Neural progenitor cell (in vitro differentiated cells): ENCODE results near the gene UEVLD. TPM values are rescaled to one million over a fixed set of nuclear protein-coding genes. Genes with fewer than 3 reads are reported as not detected.

ENCODE experiments used
- DNase-seq: peaks from one replicate; pipeline ENCODE4 v3.0.0-alpha.2; 2016; ENCODE audit warnings: low spot score
- H2AFZ ChIP-seq: fragments of 200-600 bp; sonication (generic); replicated peaks from 2 replicates; pipeline ENCODE4 v1.6.1; 2016; ENCODE audit warnings: antibody characterized with exemption
- H3F3A ChIP-seq: fragments of 200-600 bp; sonication (generic); 2 replicates; pipeline ENCODE4 v1.6.1; 2016; ENCODE audit warnings: antibody characterized with exemption, low read depth
- H3K27ac ChIP-seq: fragments of 200-600 bp; sonication (generic); 2 replicates; pipeline ENCODE4 v1.5.1; 2016; ENCODE audit warnings: mild to moderate bottlenecking
- H3K27me3 ChIP-seq: fragments of 200-600 bp; sonication (generic); 2 replicates; pipeline ENCODE4 v1.6.1; 2016; ENCODE audit warnings: mild to moderate bottlenecking, moderate library complexity
- H3K36me3 ChIP-seq: fragments of 200-600 bp; sonication (generic); 2 replicates; pipeline ENCODE4 v1.5.1; 2016
- H3K4me1 ChIP-seq: fragments of 200-600 bp; sonication (generic); 2 replicates; pipeline ENCODE4 v1.6.1; 2016; ENCODE audit warnings: mixed run types
- H3K4me2 ChIP-seq: fragments of 200-600 bp; sonication (generic); 2 replicates; pipeline ENCODE4 v1.6.1; 2016
- H3K4me3 ChIP-seq: fragments of 200-600 bp; sonication (generic); 2 replicates; pipeline ENCODE4 v1.5.1; 2016
- H3K79me2 ChIP-seq: fragments of 200-600 bp; sonication (generic); 2 replicates; pipeline ENCODE4 v1.6.1; 2016; ENCODE audit warnings: low read depth
- H3K9ac ChIP-seq: fragments of 200-600 bp; sonication (generic); 2 replicates; pipeline ENCODE4 v1.6.1; 2016
- H3K9me3 ChIP-seq: fragments of 200-600 bp; sonication (generic); 2 replicates; pipeline ENCODE4 v1.5.1; 2016; ENCODE audit warnings: low read depth
- H4K20me1 ChIP-seq: fragments of 200-600 bp; sonication (generic); 2 replicates; pipeline ENCODE4 v1.6.1; 2016; ENCODE audit warnings: low read depth
- H3K27ac Mint-ChIP-seq: 3 replicates; pipeline ENCODE4 v1.8.0; 2021; ENCODE audit warnings: mixed read lengths
- H3K27me3 Mint-ChIP-seq: 2 replicates; pipeline ENCODE4 v1.8.0; 2022; ENCODE audit warnings: low read depth, mild to moderate bottlenecking, inconsistent platforms, moderate library complexity, mixed read lengths; ENCODE audit not compliant: insufficient read depth
- H3K36me3 Mint-ChIP-seq: 3 replicates; pipeline ENCODE4 v1.8.0; 2021; ENCODE audit warnings: mixed read lengths
- H3K4me1 Mint-ChIP-seq: 3 replicates; pipeline ENCODE4 v1.8.0; 2021; ENCODE audit warnings: mixed read lengths
- H3K4me3 Mint-ChIP-seq: 3 replicates; pipeline ENCODE4 v1.8.0; 2021; ENCODE audit warnings: mild to moderate bottlenecking, moderate library complexity, mixed read lengths
- H3K9me3 Mint-ChIP-seq: 3 replicates; pipeline ENCODE4 v1.8.0; 2020; ENCODE audit warnings: mixed read lengths
- EZH2 ChIP-seq: fragments of 200-600 bp; sonication (generic); IDR thresholded peaks from 2 replicates; pipeline ENCODE4 v1.6.1; 2017; ENCODE audit warnings: antibody characterized with exemption, mild to moderate bottlenecking, moderate library complexity
- EZH2phosphoT487 ChIP-seq: fragments of 200-600 bp; sonication (generic); IDR thresholded peaks from 2 replicates; pipeline ENCODE4 v1.6.1; 2017; ENCODE audit warnings: antibody characterized with exemption
- total RNA-seq: library from RNA; depleted of rRNA; stranded (reverse); fragments of >200 nt; gene quantifications from 2 replicates; pipeline ENCODE4 v1.2.3, GENCODE V29; 2015; ENCODE audit warnings: low replicate concordance
- TF ChIP-seq, protein P1 (sequence below): fragments of 200-600 bp; sonication (generic); IDR thresholded peaks from 2 replicates; pipeline ENCODE4 v1.5.1; 2017; ENCODE audit warnings: antibody characterized with exemption, mild to moderate bottlenecking

The UEVLD gene
- total RNA-seq, 1 donor from 2014 or later = 20.4 TPM

GRCh38 chr11:18491924-18492323 is 96.6 kb downstream of the UEVLD start:
- no peak overlapping the region for H3K4me3 Mint-ChIP-seq
- no peaks in the 10 kb centered on the region for H3K36me3 ChIP-seq
- H3K27me3 Mint-ChIP-seq = no peaks in the 10 kb centered on the region
- H3K4me1 ChIP-seq = no peaks in the 10 kb centered on the region
- TF ChIP-seq EZH2phosphoT487 = no peak
- TF ChIP-seq, protein P1, sequence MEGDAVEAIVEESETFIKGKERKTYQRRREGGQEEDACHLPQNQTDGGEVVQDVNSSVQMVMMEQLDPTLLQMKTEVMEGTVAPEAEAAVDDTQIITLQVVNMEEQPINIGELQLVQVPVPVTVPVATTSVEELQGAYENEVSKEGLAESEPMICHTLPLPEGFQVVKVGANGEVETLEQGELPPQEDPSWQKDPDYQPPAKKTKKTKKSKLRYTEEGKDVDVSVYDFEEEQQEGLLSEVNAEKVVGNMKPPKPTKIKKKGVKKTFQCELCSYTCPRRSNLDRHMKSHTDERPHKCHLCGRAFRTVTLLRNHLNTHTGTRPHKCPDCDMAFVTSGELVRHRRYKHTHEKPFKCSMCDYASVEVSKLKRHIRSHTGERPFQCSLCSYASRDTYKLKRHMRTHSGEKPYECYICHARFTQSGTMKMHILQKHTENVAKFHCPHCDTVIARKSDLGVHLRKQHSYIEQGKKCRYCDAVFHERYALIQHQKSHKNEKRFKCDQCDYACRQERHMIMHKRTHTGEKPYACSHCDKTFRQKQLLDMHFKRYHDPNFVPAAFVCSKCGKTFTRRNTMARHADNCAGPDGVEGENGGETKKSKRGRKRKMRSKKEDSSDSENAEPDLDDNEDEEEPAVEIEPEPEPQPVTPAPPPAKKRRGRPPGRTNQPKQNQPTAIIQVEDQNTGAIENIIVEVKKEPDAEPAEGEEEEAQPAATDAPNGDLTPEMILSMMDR = no peak
- no peak for TF ChIP-seq EZH2
- peaks cover 14% of the 10 kb centered on the region for H4K20me1 ChIP-seq
- H3K9me3 Mint-ChIP-seq = no peaks in the 10 kb centered on the region
- H3K9me3 ChIP-seq = no peaks in the 10 kb centered on the region
- H3K36me3 Mint-ChIP-seq = peaks cover 6% of the 10 kb centered on the region
- no peak for DNase-seq
- H3K27me3 ChIP-seq = no peaks in the 10 kb centered on the region
- H3K79me2 ChIP-seq = no peaks in the 10 kb centered on the region
- H3K27ac ChIP-seq = no peak overlapping the region
- no peaks in the 10 kb centered on the region for H3K4me1 Mint-ChIP-seq
- H3K9ac ChIP-seq = no peak overlapping the region
- H2AFZ ChIP-seq = no peak overlapping the region
- no peak overlapping the region for H3K27ac Mint-ChIP-seq
- no peak overlapping the region for H3K4me2 ChIP-seq
- no peak overlapping the region for H3K4me3 ChIP-seq
- H3F3A ChIP-seq = no peaks in the 10 kb centered on the region

- TF ChIP-seq, protein P1 = no peak
- TF ChIP-seq EZH2 (no peak), EZH2phosphoT487 (no peak)
- H3K4me2 ChIP-seq = no peak overlapping the region
- Mint-ChIP-seq H3K9me3 (no peaks in the 10 kb centered on the region), H3K36me3 (peaks cover 6% of the 10 kb centered on the region), H3K27ac (no peak overlapping the region), H3K4me3 (no peak overlapping the region), H3K27me3 (no peaks in the 10 kb centered on the region), H3K4me1 (no peaks in the 10 kb centered on the region)
- no peaks in the 10 kb centered on the region for H3K9me3 ChIP-seq
- no peak overlapping the region for H3K27ac ChIP-seq
- H3K27me3 ChIP-seq = no peaks in the 10 kb centered on the region
- H3K9ac ChIP-seq = no peak overlapping the region
- H3F3A ChIP-seq = no peaks in the 10 kb centered on the region
- no peaks in the 10 kb centered on the region for H3K79me2 ChIP-seq
- no peak overlapping the region for H2AFZ ChIP-seq
- no peak overlapping the region for H3K4me3 ChIP-seq
- H3K4me1 ChIP-seq = no peaks in the 10 kb centered on the region
- DNase-seq = no peak
- peaks cover 14% of the 10 kb centered on the region for H4K20me1 ChIP-seq
- H3K36me3 ChIP-seq = no peaks in the 10 kb centered on the region
These were observed 97.6 kb downstream of the UEVLD start for GRCh38 chr11:18490736-18491485.

GRCh38 chr11:18490319-18490718 is 98.2 kb downstream of the UEVLD start:
- H3K27ac ChIP-seq = no peak overlapping the region
- no peaks in the 10 kb centered on the region for H3K79me2 ChIP-seq
- H3K4me3 Mint-ChIP-seq = no peak overlapping the region
- DNase-seq = no peak
- H3K4me1 ChIP-seq = no peaks in the 10 kb centered on the region
- H2AFZ ChIP-seq = no peak overlapping the region
- no peaks in the 10 kb centered on the region for H3K27me3 Mint-ChIP-seq
- H3K36me3 ChIP-seq = no peaks in the 10 kb centered on the region
- H3F3A ChIP-seq = no peaks in the 10 kb centered on the region
- H3K27me3 ChIP-seq = no peaks in the 10 kb centered on the region
- no peak overlapping the region for H3K4me2 ChIP-seq
- H3K36me3 Mint-ChIP-seq = peaks cover 6% of the 10 kb centered on the region
- no peak overlapping the region for H3K27ac Mint-ChIP-seq
- H3K9ac ChIP-seq = no peak overlapping the region
- H3K4me3 ChIP-seq = no peak overlapping the region
- H3K4me1 Mint-ChIP-seq = no peaks in the 10 kb centered on the region
- no peaks in the 10 kb centered on the region for H3K9me3 Mint-ChIP-seq
- H4K20me1 ChIP-seq = peaks cover 14% of the 10 kb centered on the region
- no peaks in the 10 kb centered on the region for H3K9me3 ChIP-seq
- TF ChIP-seq EZH2phosphoT487 (no peak), EZH2 (no peak)
- TF ChIP-seq, protein P1 = no peak
